ENCODE measurements around the gene TAS2R20. TPM values are rescaled to one million over a fixed set of nuclear protein-coding genes. Genes with fewer than 3 reads are reported as not detected.

TAS2R20 gene
- total RNA-seq, 1 donor from 2014 or later: 0.44 TPM

DNA sequence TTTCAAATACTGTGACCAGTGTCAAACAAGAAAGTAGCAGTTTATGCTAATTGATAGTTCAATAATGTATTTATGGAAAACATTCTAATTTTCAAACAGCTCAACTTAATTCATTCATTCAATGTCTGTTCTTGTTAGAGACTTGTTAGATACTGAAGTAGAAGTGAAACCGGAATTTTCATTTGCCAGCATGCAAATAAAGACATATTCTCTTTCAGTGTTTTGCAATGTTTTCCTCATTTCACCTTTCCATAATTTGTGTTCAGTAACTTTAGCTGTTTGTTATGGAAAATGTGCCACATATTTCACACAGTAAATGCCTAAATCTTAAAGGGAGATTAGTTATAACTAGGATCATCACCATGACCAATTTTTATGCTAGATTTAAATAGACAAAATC lies 32.6 kb downstream of the TAS2R20 start:
- H3K9me3 ChIP-seq (replicated peaks): no peaks in the 10 kb centered on the region
- no peaks in the 10 kb centered on the region for H3K27me3 ChIP-seq (ENCODE audit: low read depth)
- peaks cover 17% of the 10 kb centered on the region for H3K4me1 ChIP-seq
- H3K27ac ChIP-seq (replicated peaks): no peak overlapping the region
- no peak for TF ChIP-seq CTCF (IDR thresholded peaks at IDR 0.05; ENCODE audit: borderline replicate concordance)
- H3K36me3 ChIP-seq: no peaks in the 10 kb centered on the region
- H3K4me3 ChIP-seq: no peak overlapping the region
- DNase-seq: no peak
- intact Hi-C loops (cut with micrococcal nuclease): no loop called here

DNA sequence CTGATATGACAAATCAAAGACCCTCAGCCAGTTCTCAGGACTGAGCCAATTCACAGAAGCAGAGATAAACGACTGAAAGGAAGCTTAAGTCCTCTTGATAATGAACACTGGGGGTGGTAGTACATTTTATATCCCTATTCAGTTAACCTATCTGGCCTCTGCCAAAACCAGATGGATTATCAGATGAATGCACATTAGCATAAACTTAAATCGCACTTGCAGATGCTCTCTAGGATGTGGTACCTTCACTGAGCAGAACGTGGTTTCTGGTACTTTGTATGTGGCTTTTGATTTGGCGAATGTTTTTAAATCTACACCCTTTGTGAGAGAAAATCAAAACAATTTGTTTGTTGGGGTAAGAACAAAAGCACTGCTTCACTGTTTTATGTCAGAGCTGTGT lies 37.9 kb downstream of the TAS2R20 start:
- no peak for DNase-seq
- Histone ChIP-seq H3K27ac (replicated peaks) (no peak overlapping the region), H3K4me1 (no peaks in the 10 kb centered on the region), H3K9me3 (replicated peaks) (peaks cover 23% of the 10 kb centered on the region), H3K36me3 (no peaks in the 10 kb centered on the region), H3K4me3 (no peak overlapping the region), H3K27me3 (ENCODE audit: low read depth) (no peaks in the 10 kb centered on the region)
- intact Hi-C loops (cut with micrococcal nuclease): no loop called here
- TF ChIP-seq CTCF (IDR thresholded peaks at IDR 0.05; ENCODE audit: borderline replicate concordance): no peak

DNA sequence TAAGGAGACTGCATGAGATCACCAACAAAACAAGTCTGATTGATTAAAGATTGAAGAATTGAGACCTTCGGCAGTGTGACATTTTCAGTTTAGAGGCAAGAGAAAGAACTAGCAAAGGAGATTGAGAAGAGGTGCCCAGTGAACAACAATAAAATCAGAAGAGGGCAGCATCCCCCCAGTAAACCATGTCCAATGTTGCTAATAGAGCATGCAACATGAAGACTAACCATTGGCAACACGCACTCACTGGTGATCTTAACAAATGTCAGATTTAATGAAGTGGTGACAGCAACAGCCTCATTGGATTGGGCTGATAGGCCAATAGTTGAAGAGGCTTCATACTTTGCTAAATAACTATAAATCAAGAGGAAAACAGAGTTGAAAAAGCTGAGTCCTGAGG lies 38.3 kb downstream of the TAS2R20 start:
- no peaks in the 10 kb centered on the region for H3K4me1 ChIP-seq
- no peak for DNase-seq
- H3K9me3 ChIP-seq (replicated peaks): peaks cover 28% of the 10 kb centered on the region
- TF ChIP-seq CTCF (IDR thresholded peaks at IDR 0.05; ENCODE audit: borderline replicate concordance): peak; percentile 34
- no peaks in the 10 kb centered on the region for H3K27me3 ChIP-seq (ENCODE audit: low read depth)
- H3K4me3 ChIP-seq: no peak overlapping the region
- intact Hi-C loops (cut with micrococcal nuclease): no loop called here
- H3K27ac ChIP-seq (replicated peaks): no peak overlapping the region
- H3K36me3 ChIP-seq: no peaks in the 10 kb centered on the region

GRCh38 chr12:10957741-10958140 lies 40.4 kb downstream of the TAS2R20 start:
- Histone ChIP-seq H3K27ac (replicated peaks) (no peak overlapping the region), H3K27me3 (ENCODE audit: low read depth) (no peaks in the 10 kb centered on the region), H3K36me3 (no peaks in the 10 kb centered on the region), H3K4me1 (no peaks in the 10 kb centered on the region), H3K9me3 (replicated peaks) (peaks cover 28% of the 10 kb centered on the region), H3K4me3 (no peak overlapping the region)
- no peak for DNase-seq
- no peak for TF ChIP-seq CTCF (IDR thresholded peaks at IDR 0.05; ENCODE audit: borderline replicate concordance)
- intact Hi-C loops (cut with micrococcal nuclease): no loop called here

DNA sequence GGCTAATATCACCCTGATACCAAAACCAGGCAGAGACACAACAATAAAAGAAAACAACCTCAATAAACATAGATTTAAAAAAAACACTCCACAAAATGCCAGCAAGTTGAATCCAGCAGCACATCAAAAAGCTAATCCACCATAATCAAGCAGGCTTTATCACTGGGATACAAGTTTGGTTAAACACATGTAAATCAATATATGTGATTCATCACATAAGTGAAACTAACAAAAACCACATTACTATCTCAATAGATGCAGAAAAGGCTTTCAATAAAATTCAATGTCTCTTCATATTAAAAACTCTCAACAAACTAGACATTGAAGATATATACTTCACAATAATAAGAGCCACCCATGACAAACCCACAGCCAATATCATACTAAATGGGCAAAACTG lies 42.0 kb downstream of the TAS2R20 start:
- Histone ChIP-seq H3K36me3 (no peaks in the 10 kb centered on the region), H3K9me3 (replicated peaks) (peaks cover 28% of the 10 kb centered on the region), H3K4me3 (no peak overlapping the region), H3K27me3 (ENCODE audit: low read depth) (no peaks in the 10 kb centered on the region), H3K27ac (replicated peaks) (no peak overlapping the region), H3K4me1 (peaks cover 7% of the 10 kb centered on the region)
- intact Hi-C loops (cut with micrococcal nuclease): no loop called here
- no peak for TF ChIP-seq CTCF (IDR thresholded peaks at IDR 0.05; ENCODE audit: borderline replicate concordance)
- DNase-seq: no peak

- TF ChIP-seq CTCF (IDR thresholded peaks at IDR 0.05; ENCODE audit: borderline replicate concordance): no peak
- intact Hi-C loops (cut with micrococcal nuclease): no loop called here
- Histone ChIP-seq H3K36me3 (peaks cover 3% of the 10 kb centered on the region), H3K9me3 (replicated peaks) (peaks cover 28% of the 10 kb centered on the region), H3K4me3 (no peak overlapping the region), H3K27me3 (ENCODE audit: low read depth) (no peaks in the 10 kb centered on the region), H3K4me1 (peaks cover 7% of the 10 kb centered on the region), H3K27ac (replicated peaks) (no peak overlapping the region)
- peak; percentile 22 for DNase-seq
These were observed 45.5 kb downstream of the TAS2R20 start for GRCh38 chr12:10952645-10953044.

Measured in left ventricle myocardium inferior (tissue), 1 donor.